Gastrocnemius medialis (tissue), 4 donors: ENCODE results near the gene SDF2L1.

ENCODE experiments used
- CTCF ChIP-seq, 5 experiments: fragments of 450-650 bp in 3 of 5; fragments of 200-600 bp in 2 of 5; sonication (generic) in 2 of 5; IDR thresholded peaks in 4 of 5; conservative IDR thresholded peaks in 1 of 5; 1 replicate in 4 of 5; 2 replicates in 1 of 5; pipeline ENCODE4 v1.5.1; 2016 to 2019; ENCODE audit warnings: antibody characterized with exemption in 5 of 5, mild to moderate bottlenecking in 3 of 5, moderate library complexity in 3 of 5
- POLR2A ChIP-seq, 2 donors: fragments of 450-650 bp; IDR thresholded peaks; one replicate each; pipeline ENCODE4 v1.6.1; 2017; ENCODE audit warnings: antibody characterized with exemption in 2 of 2, mild to moderate bottlenecking in 2 of 2, moderate library complexity in 2 of 2

- TF ChIP-seq CTCF (IDR thresholded peaks at IDR 0.05 in 4 of 5, conservative IDR thresholded peaks at IDR 0.05 in 1 of 5) (no peak), POLR2A (IDR thresholded peaks at IDR 0.05) (no peak)
Measured at GRCh38 chr22:21605887-21606564, 36.1 kb upstream of the SDF2L1 start.
